ENCODE measurements around the gene AZIN2.

DNA sequence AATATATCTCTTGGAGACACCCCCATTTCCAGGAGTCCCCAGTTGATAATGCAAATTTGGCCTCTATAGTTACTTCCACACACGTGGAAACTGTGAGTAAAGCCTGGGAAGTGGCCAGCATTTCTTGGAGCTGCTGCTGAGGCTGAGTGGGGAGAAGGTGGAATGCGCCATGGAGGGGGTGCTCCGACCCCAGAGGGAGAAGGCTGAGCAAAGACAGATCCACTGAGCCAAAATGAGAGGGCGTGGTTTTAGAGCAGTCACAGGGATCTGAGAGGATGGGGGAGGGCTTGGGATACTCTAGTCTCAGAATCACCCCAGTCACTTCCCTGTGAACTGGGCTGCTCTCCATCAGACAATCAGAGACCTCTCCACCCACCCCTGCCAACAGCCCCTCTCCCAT is 62.2 kb downstream of the AZIN2 start:
- TF ChIP-seq, protein P1, sequence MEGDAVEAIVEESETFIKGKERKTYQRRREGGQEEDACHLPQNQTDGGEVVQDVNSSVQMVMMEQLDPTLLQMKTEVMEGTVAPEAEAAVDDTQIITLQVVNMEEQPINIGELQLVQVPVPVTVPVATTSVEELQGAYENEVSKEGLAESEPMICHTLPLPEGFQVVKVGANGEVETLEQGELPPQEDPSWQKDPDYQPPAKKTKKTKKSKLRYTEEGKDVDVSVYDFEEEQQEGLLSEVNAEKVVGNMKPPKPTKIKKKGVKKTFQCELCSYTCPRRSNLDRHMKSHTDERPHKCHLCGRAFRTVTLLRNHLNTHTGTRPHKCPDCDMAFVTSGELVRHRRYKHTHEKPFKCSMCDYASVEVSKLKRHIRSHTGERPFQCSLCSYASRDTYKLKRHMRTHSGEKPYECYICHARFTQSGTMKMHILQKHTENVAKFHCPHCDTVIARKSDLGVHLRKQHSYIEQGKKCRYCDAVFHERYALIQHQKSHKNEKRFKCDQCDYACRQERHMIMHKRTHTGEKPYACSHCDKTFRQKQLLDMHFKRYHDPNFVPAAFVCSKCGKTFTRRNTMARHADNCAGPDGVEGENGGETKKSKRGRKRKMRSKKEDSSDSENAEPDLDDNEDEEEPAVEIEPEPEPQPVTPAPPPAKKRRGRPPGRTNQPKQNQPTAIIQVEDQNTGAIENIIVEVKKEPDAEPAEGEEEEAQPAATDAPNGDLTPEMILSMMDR (conservative IDR thresholded peaks at IDR 0.05; ENCODE audit: low read length): no peak
- TF ChIP-seq EZH2phosphoT487 (IDR thresholded peaks at IDR 0.05; ENCODE audit: borderline replicate concordance): no peak
